Measurements from ENCODE around the gene HLA-DRB5. TPM values are rescaled to one million over a fixed set of nuclear protein-coding genes. Genes with fewer than 3 reads are reported as not detected.
"Not testable (repeated sequence)": the region's sequence is repeated elsewhere in the genome, so short reads cannot be mapped to it uniquely, and the experiment has no call there.

Gene HLA-DRB5
- total RNA-seq, 1 experiment from 2014 or later = 4.2 TPM

DNA sequence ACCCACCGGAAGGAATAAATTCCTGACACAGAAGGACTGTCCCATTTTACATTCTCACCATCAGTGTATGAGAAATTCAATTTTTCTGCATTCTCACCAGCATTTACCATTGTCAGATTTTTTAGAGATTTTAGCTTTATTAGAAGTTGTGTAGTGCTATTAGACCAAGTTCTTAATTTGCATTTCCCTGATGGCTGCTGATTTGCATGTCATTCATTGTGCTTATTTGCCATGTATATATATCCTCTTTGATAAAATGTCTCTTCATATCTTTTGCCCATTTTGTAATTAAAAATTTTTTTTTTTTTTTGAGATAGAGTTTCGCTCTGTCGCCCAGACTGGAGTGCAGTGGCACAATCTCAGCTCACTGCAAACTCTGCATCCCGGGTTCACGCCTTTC is 9.8 kb upstream of the HLA-DRB5 start:
- Histone ChIP-seq H3K23me2 (ENCODE audit: insufficient read length, low read depth, low read length, poor library complexity, severe bottlenecking) (no peaks in the 10 kb centered on the region), H4K91ac (ENCODE audit: insufficient read length, low read depth, low read length) (no peak overlapping the region), H3K4ac (ENCODE audit: low read depth, low read length) (no peak overlapping the region), H4K8ac (replicated peaks; ENCODE audit: insufficient read length, low read depth, low read length) (no peak overlapping the region), H2AK5ac (ENCODE audit: insufficient read length, low read length) (no peak overlapping the region), H3K9ac (ENCODE audit: extremely low read depth, insufficient read length, low read length) (no peak overlapping the region), H2AFZ (ENCODE audit: low read length) (no peak overlapping the region), H3K9me3 (ENCODE audit: control insufficient read depth, low read depth, low read length) (no peaks in the 10 kb centered on the region), H4K20me1 (ENCODE audit: control insufficient read depth, insufficient read depth, insufficient read length) (no peaks in the 10 kb centered on the region), H3K18ac (ENCODE audit: insufficient read length, low read depth, low read length) (no peak overlapping the region), H2BK12ac (ENCODE audit: insufficient read length, low read depth, low read length) (no peak overlapping the region), H3K14ac (ENCODE audit: insufficient read depth, low read length) (no peak overlapping the region), H3K79me2 (ENCODE audit: insufficient read depth, low read length) (no peaks in the 10 kb centered on the region), H2BK5ac (ENCODE audit: insufficient read length, low read length) (no peak overlapping the region), H3K56ac (ENCODE audit: insufficient read length, low read depth, low read length) (no peak overlapping the region), H2BK120ac (ENCODE audit: low read depth, low read length, poor library complexity, severe bottlenecking) (no peak overlapping the region), H4K5ac (ENCODE audit: insufficient read length, low read depth, low read length) (no peak overlapping the region), H3K23ac (ENCODE audit: insufficient read length, low read depth, low read length) (no peak overlapping the region), H3K27me3 (ENCODE audit: insufficient read depth, low read length) (no peaks in the 10 kb centered on the region), H3K4me2 (ENCODE audit: insufficient read depth, insufficient read length, low read length) (no peak overlapping the region), H2BK20ac (ENCODE audit: low read depth, low read length, poor library complexity, severe bottlenecking) (no peak overlapping the region), H3T11ph (ENCODE audit: low read length) (no peak overlapping the region), H2BK15ac (ENCODE audit: low read depth, low read length) (no peak overlapping the region), H3K27ac (ENCODE audit: insufficient read length, low read depth, low read length) (no peak overlapping the region), H3K79me1 (ENCODE audit: insufficient read depth, low read depth, low read length, poor library complexity, severe bottlenecking) (no peaks in the 10 kb centered on the region), H3K4me1 (ENCODE audit: insufficient read depth, low read length) (no peaks in the 10 kb centered on the region)
- no peak for TF ChIP-seq CTCF (conservative IDR thresholded peaks at IDR 0.05)
- Mint-ChIP-seq H3K4me1 (no peaks in the 10 kb centered on the region), H3K9me3 (peaks cover 11 to 30% of the 10 kb centered on the region in 2 experiments), H3K36me3 (ENCODE audit: insufficient read depth in 1 of 3, low read depth in 3 of 3) (peaks cover 3 to 7% (median 3%) of the 10 kb centered on the region in 3 experiments; a peak in 5 of 7 replicates), H3K4me3 (no peak overlapping the region), H3K27ac (no peak overlapping the region), H3K27me3 (ENCODE audit: low read depth) (peaks cover 5% of the 10 kb centered on the region)
- WGBS (ENCODE audit: extremely low coverage, insufficient read length, low lambda C conversion rate) = no CpG with 5 or more reads among the region's 5 CpGs
- DNase-seq = no peak

DNA sequence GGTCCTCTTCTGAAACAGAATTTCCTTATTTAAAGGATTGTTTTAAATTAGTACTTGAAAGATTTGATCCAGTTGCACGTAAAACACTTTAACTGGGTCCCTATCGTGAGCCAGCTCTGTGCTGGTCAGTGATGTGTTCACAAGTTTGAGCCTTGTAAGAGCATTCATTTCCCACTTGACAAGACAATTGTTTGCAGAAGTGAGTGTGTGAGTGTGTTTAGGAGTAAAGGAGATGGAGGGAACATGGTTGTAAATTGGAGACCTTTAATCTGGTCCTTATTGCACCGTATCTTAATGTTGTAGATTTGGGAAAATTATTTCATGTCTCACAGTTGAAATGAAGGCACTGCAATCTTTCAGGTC is 325 bp upstream of the HLA-DRB5 start:
- H2BK20ac ChIP-seq (ENCODE audit: low read depth, low read length, poor library complexity, severe bottlenecking); H4K20me1 ChIP-seq (ENCODE audit: control insufficient read depth, insufficient read depth, insufficient read length); H2BK15ac ChIP-seq (ENCODE audit: low read depth, low read length); H3K4me2 ChIP-seq (ENCODE audit: insufficient read depth, insufficient read length, low read length); H3K14ac ChIP-seq (ENCODE audit: insufficient read depth, low read length); H3K56ac ChIP-seq (ENCODE audit: insufficient read length, low read depth, low read length); H3K9me3 ChIP-seq (ENCODE audit: control insufficient read depth, low read depth, low read length); H3K4me3 Mint-ChIP-seq; H3K23me2 ChIP-seq (ENCODE audit: insufficient read length, low read depth, low read length, poor library complexity, severe bottlenecking); H3K79me2 ChIP-seq (ENCODE audit: insufficient read depth, low read length); H3K4me1 Mint-ChIP-seq; H3K27ac Mint-ChIP-seq; H4K5ac ChIP-seq (ENCODE audit: insufficient read length, low read depth, low read length); H2AK5ac ChIP-seq (ENCODE audit: insufficient read length, low read length); H2BK12ac ChIP-seq (ENCODE audit: insufficient read length, low read depth, low read length); H3K4ac ChIP-seq (ENCODE audit: low read depth, low read length); H3T11ph ChIP-seq (ENCODE audit: low read length); H3K18ac ChIP-seq (ENCODE audit: insufficient read length, low read depth, low read length); H4K91ac ChIP-seq (ENCODE audit: insufficient read length, low read depth, low read length); H3K27ac ChIP-seq (ENCODE audit: insufficient read length, low read depth, low read length); H3K4me1 ChIP-seq (ENCODE audit: insufficient read depth, low read length); H3K27me3 Mint-ChIP-seq (ENCODE audit: low read depth); H4K8ac ChIP-seq (replicated peaks; ENCODE audit: insufficient read length, low read depth, low read length); H3K36me3 Mint-ChIP-seq (ENCODE audit: insufficient read depth in 1 of 3, low read depth in 3 of 3); H3K27me3 ChIP-seq (ENCODE audit: insufficient read depth, low read length); H2BK120ac ChIP-seq (ENCODE audit: low read depth, low read length, poor library complexity, severe bottlenecking); DNase-seq; H2BK5ac ChIP-seq (ENCODE audit: insufficient read length, low read length); H3K79me1 ChIP-seq (ENCODE audit: insufficient read depth, low read depth, low read length, poor library complexity, severe bottlenecking); H3K23ac ChIP-seq (ENCODE audit: insufficient read length, low read depth, low read length); H3K9ac ChIP-seq (ENCODE audit: extremely low read depth, insufficient read length, low read length); H2AFZ ChIP-seq (ENCODE audit: low read length): not testable (repeated sequence)
- no CpG with 5 or more reads among the region's 3 CpGs for WGBS (ENCODE audit: extremely low coverage, insufficient read length, low lambda C conversion rate)
- H3K9me3 Mint-ChIP-seq = peaks cover 10 to 15% of the 10 kb centered on the region in 2 experiments

Data from H9 (cell line).